HepG2 (cell line): ENCODE measurements around the gene AATF. TPM values are rescaled to one million over a fixed set of nuclear protein-coding genes. Genes with fewer than 3 reads are reported as not detected.

Experiments
- ATAC-seq: fragments of 200-7000 bp; cut with Tn5 transposase; 3 replicates; pipeline ENCODE4 v1.9.1; 2020; ENCODE audit warnings: mild to moderate bottlenecking, moderate library complexity
- BruUV-seq: library from RNA; stranded (reverse); fragments of 400-500 nt; replicated peaks from 2 replicates; lab custom pipeline; 2021; lab: Mats Ljungman, UMichigan
- CTCF ChIA-PET: fragments of 300-600 bp; formaldehyde crosslinking; extraction: SDS; loops from one replicate; lab custom pipeline; 2021; ENCODE audit warnings: low total read pairs, inconsistent platforms, low intra/inter-chr PET ratio; lab: Yijun Ruan, JAX
- POLR2A ChIA-PET: fragments of 350-600 bp; sonication (Branson Sonifier 250); formaldehyde crosslinking; loops from one replicate; lab custom pipeline; 2020; ENCODE audit warnings: antibody characterized with exemption, inconsistent platforms; lab: Yijun Ruan, JAX
- DNase-seq: peaks from one replicate; pipeline ENCODE4 v3.0.0-alpha.2; 2015; ENCODE audit warnings: low spot score
- FAIRE-seq: peaks from 3 replicates; lab custom pipeline; 2011; peaks lifted over from hg19 to GRCh38; lab: Jason Lieb, UNC
- H2AFZ ChIP-seq: one replicate; pipeline ENCODE4 v1.6.1; 2011; ENCODE audit warnings: low read length, inconsistent platforms
- H3K27ac ChIP-seq: fragments of 300-600 bp; 3 replicates; pipeline ENCODE4 v1.8.0; 2011; ENCODE audit warnings: mixed run types, mild to moderate bottlenecking, mixed read lengths, low read length, inconsistent platforms; ENCODE audit not compliant: insufficient read depth; ENCODE audit errors: extremely low read length
- H3K27me3 ChIP-seq, 2 experiments: fragments of 200-600 bp in 1 of 2; 2 replicates in 1 of 2; 3 replicates in 1 of 2; pipeline versions ENCODE4 v1.6.0 to v1.8.0; 2011; ENCODE audit warnings: low read length in 2 of 2, mild to moderate bottlenecking in 2 of 2, moderate library complexity in 2 of 2, inconsistent platforms in 1 of 2; ENCODE audit not compliant: insufficient read depth in 2 of 2, control insufficient read depth in 1 of 2
- H3K36me3 ChIP-seq, 2 experiments: fragments of 200-600 bp in 1 of 2; replicated peaks in 1 of 2; 2 replicates in 1 of 2; 3 replicates in 1 of 2; pipeline versions ENCODE4 v1.5.1 to v1.8.0; 2011; ENCODE audit warnings: low read length in 2 of 2, inconsistent platforms in 1 of 2; ENCODE audit not compliant: insufficient read depth in 2 of 2, control insufficient read depth in 1 of 2
- H3K4me1 ChIP-seq: 2 replicates; pipeline ENCODE4 v1.5.1; 2012; ENCODE audit warnings: low read length, inconsistent platforms; ENCODE audit not compliant: insufficient read depth
- H3K4me2 ChIP-seq: 2 replicates; pipeline ENCODE4 v1.6.0; 2011; ENCODE audit warnings: low read depth, low read length, inconsistent platforms
- H3K4me3 ChIP-seq, 3 experiments: fragments of 200-600 bp in 1 of 3; sonication (generic), shearing (Covaris generic) in 1 of 3; replicated peaks in 1 of 3; 2 replicates each; pipeline ENCODE4 v1.5.1; 2011 to 2016; ENCODE audit warnings: low read length in 3 of 3, inconsistent platforms in 2 of 3, low read depth in 2 of 3, mild to moderate bottlenecking in 2 of 3, control low read depth in 1 of 3, mixed read lengths in 1 of 3; ENCODE audit not compliant: insufficient read depth in 1 of 3
- H3K79me2 ChIP-seq: one replicate; pipeline ENCODE4 v1.6.1; 2011; ENCODE audit warnings: low read length, inconsistent platforms; ENCODE audit not compliant: insufficient read depth
- H3K9ac ChIP-seq: 2 replicates; pipeline ENCODE4 v1.6.0; 2011; ENCODE audit warnings: mild to moderate bottlenecking, low read depth, low read length, inconsistent platforms; ENCODE audit not compliant: insufficient read depth
- H3K9me3 ChIP-seq: 2 replicates; pipeline ENCODE4 v1.5.1; 2012; ENCODE audit warnings: mild to moderate bottlenecking, low read length
- H4K20me1 ChIP-seq: 2 replicates; pipeline ENCODE4 v1.6.0; 2011; ENCODE audit warnings: inconsistent platforms, mild to moderate bottlenecking, low read length, moderate library complexity; ENCODE audit not compliant: insufficient read depth
- RELA ChIP-seq: sonication (generic); formaldehyde crosslinking; IDR thresholded peaks from 2 replicates; pipeline ENCODE4 v1.4.0; 2020; ENCODE audit warnings: missing genetic modification reagents
- SKIL ChIP-seq: sonication (generic); formaldehyde crosslinking; IDR thresholded peaks from 2 replicates; pipeline ENCODE4 v1.8.0; 2022; ENCODE audit warnings: missing genetic modification reagents, mild to moderate bottlenecking, moderate library complexity, borderline replicate concordance
- TBX2 ChIP-seq: sonication (generic); formaldehyde crosslinking; IDR thresholded peaks from 2 replicates; pipeline ENCODE4 v1.5.0; 2020; ENCODE audit warnings: missing genetic modification reagents, mild to moderate bottlenecking, borderline replicate concordance
- TOPORS ChIP-seq: sonication (generic); formaldehyde crosslinking; IDR thresholded peaks from 2 replicates; pipeline ENCODE4 v1.8.0; 2023; ENCODE audit warnings: mild to moderate bottlenecking, missing genetic modification reagents
- ZNF556 ChIP-seq: sonication (generic); formaldehyde crosslinking; IDR thresholded peaks from 2 replicates; pipeline ENCODE4 v1.4.0; 2020; ENCODE audit warnings: mild to moderate bottlenecking, missing genetic modification reagents, borderline replicate concordance
- ZNF746 ChIP-seq: sonication (generic); formaldehyde crosslinking; IDR thresholded peaks from 2 replicates; pipeline ENCODE4 v1.8.0; 2022; ENCODE audit warnings: mild to moderate bottlenecking, missing genetic modification reagents
- WGBS: methylation state at CpG from one replicate; pipeline ENCODE4 v1.1.6; 2017; ENCODE audit warnings: low lambda C conversion rate; 5-methylcytosine and 5-hydroxymethylcytosine counted together
- in situ Hi-C: cut with HindIII; loops from 2 replicates; pipeline ENCODE4 v1.10.0; 2017; ENCODE audit warnings: low pct_unique_long_range_greater_than_20kb; ENCODE audit not compliant: extremely low pct_ligation_motif_present
- intact Hi-C: fragments of 100-400 bp; cut with micrococcal nuclease; formaldehyde crosslinking; loops from one replicate; pipeline ENCODE4 v1.10.0; 2022; ENCODE audit not compliant: unreplicated experiment
- polyA plus RNA-seq, 8 experiments: library from polyadenylated mRNA; depleted of rRNA in 3 of 8; stranded (reverse) in 7 of 8; unstranded in 1 of 8; fragments of >200 nt; fragmentation: Illumina TruSeq in 4 of 8; extraction: Trizol in 4 of 8; gene quantifications; 2 replicates each; pipeline versions ENCODE4 v1.2.1 to v1.2.3, GENCODE V29; 2011 to 2016; ENCODE audit warnings: low read depth in 4 of 8, missing spikeins in 1 of 8, mixed read lengths in 1 of 8; ENCODE audit not compliant: insufficient read depth in 1 of 8
- total RNA-seq, 5 experiments: library from RNA; depleted of rRNA; stranded (reverse); fragments of >200 nt; fragmentation: Illumina TruSeq; extraction: Trizol; gene quantifications; 2 replicates each; pipeline ENCODE4 v1.2.3, GENCODE V29; 2016; ENCODE audit warnings: low read depth in 1 of 5
- TF ChIP-seq, protein P1 (sequence below): sonication (generic); formaldehyde crosslinking; IDR thresholded peaks from 2 replicates; pipeline ENCODE4 v1.4.0; 2020; ENCODE audit warnings: low read depth, missing genetic modification reagents
- TF ChIP-seq, protein P2 (sequence below): IDR thresholded peaks from 2 replicates; pipeline ENCODE4 v1.6.1; 2016; ENCODE audit warnings: mild to moderate bottlenecking
- TF ChIP-seq, protein P3 (sequence below): sonication (generic); formaldehyde crosslinking; IDR thresholded peaks from 2 replicates; pipeline ENCODE4 v1.5.0; 2020; ENCODE audit warnings: mild to moderate bottlenecking, missing genetic modification reagents, borderline replicate concordance

AATF gene
- total and polyA plus RNA-seq, 2 of the 13 experiments (the other 11 are each of a cell fraction or from before 2014, with no cell fraction given), result 9.1 to 53.3 TPM

DNA sequence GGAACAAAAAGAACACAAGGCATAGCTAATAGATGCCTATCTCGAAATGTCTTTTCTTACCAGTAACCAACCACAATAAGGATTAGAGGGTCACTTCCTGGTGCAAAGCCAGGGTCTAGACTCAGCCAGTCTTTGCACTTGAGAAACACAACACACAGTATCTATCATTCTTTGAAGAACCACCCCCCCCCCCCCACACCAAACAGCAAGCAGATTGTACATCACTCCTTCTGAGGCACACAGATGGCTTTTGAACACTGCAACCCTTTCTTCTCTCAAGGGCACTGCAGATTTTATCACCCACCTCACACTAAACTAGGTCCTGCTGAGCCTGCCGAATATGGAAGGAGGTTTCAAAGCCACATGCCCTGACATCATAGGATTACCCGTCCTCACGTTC, 145.6 kb downstream of the AATF start (continued):
- TF ChIP-seq, protein P1, sequence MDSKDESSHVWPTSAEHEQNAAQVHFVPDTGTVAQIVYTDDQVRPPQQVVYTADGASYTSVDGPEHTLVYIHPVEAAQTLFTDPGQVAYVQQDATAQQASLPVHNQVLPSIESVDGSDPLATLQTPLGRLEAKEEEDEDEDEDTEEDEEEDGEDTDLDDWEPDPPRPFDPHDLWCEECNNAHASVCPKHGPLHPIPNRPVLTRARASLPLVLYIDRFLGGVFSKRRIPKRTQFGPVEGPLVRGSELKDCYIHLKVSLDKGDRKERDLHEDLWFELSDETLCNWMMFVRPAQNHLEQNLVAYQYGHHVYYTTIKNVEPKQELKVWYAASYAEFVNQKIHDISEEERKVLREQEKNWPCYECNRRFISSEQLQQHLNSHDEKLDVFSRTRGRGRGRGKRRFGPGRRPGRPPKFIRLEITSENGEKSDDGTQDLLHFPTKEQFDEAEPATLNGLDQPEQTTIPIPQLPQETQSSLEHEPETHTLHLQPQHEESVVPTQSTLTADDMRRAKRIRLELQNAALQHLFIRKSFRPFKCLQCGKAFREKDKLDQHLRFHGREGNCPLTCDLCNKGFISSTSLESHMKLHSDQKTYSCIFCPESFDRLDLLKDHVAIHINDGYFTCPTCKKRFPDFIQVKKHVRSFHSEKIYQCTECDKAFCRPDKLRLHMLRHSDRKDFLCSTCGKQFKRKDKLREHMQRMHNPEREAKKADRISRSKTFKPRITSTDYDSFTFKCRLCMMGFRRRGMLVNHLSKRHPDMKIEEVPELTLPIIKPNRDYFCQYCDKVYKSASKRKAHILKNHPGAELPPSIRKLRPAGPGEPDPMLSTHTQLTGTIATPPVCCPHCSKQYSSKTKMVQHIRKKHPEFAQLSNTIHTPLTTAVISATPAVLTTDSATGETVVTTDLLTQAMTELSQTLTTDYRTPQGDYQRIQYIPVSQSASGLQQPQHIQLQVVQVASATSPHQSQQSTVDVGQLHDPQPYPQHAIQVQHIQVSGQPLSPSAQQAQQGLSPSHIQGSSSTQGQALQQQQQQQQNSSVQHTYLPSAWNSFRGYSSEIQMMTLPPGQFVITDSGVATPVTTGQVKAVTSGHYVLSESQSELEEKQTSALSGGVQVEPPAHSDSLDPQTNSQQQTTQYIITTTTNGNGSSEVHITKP (CRISPR knock-in tag), result no peak
- TF ChIP-seq SKIL, result no peak
- TF ChIP-seq ZNF556 (CRISPR knock-in tag), result no peak
- TF ChIP-seq, all 625 proteins: peak for 0

DNA sequence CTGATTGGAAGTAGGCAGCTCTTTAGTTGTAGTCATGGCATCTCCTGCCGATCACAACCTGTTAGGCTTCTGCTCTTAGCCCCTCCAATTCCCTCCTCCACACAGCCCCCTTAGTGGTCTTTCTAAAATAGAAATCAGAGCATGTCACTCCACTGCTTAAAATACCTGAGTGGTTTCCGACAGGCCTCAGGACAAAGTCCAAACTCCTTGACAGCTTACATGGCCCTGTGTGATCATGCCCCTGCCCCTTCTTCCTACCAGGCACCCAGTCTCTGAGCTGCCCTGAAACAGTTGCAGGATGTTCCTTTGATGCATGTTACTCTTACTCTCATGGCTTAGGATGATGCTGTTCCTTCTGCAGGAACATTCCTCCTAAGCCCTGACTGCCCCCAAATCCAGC, 147.3 kb downstream of the AATF start:
- Histone ChIP-seq H3K9me3 (no peaks in the 10 kb centered on the region), H3K9ac (no peak overlapping the region), H3K4me3 (no peak overlapping the region), H3K79me2 (no peaks in the 10 kb centered on the region), H3K36me3 (peaks cover 35 to 83% of the 10 kb centered on the region in 2 experiments), H4K20me1 (no peaks in the 10 kb centered on the region), H3K27me3 (no peaks in the 10 kb centered on the region), H3K4me2 (no peak overlapping the region), H3K27ac (no peak overlapping the region), H2AFZ (no peak overlapping the region), H3K4me1 (no peaks in the 10 kb centered on the region)
- in situ Hi-C loops (no loop called here), intact Hi-C loops (no loop called here)
- TF ChIP-seq RELA (CRISPR knock-in tag) (no peak), TOPORS (CRISPR knock-in tag) (no peak), ZNF746 (CRISPR knock-in tag) (no peak), TBX2 (no peak)
- TF ChIP-seq, protein P2, sequence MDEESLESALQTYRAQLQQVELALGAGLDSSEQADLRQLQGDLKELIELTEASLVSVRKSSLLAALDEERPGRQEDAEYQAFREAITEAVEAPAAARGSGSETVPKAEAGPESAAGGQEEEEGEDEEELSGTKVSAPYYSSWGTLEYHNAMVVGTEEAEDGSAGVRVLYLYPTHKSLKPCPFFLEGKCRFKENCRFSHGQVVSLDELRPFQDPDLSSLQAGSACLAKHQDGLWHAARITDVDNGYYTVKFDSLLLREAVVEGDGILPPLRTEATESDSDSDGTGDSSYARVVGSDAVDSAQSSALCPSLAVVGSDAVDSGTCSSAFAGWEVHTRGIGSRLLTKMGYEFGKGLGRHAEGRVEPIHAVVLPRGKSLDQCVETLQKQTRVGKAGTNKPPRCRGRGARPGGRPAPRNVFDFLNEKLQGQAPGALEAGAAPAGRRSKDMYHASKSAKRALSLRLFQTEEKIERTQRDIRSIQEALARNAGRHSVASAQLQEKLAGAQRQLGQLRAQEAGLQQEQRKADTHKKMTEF, result no peak
- TF ChIP-seq, protein P3, sequence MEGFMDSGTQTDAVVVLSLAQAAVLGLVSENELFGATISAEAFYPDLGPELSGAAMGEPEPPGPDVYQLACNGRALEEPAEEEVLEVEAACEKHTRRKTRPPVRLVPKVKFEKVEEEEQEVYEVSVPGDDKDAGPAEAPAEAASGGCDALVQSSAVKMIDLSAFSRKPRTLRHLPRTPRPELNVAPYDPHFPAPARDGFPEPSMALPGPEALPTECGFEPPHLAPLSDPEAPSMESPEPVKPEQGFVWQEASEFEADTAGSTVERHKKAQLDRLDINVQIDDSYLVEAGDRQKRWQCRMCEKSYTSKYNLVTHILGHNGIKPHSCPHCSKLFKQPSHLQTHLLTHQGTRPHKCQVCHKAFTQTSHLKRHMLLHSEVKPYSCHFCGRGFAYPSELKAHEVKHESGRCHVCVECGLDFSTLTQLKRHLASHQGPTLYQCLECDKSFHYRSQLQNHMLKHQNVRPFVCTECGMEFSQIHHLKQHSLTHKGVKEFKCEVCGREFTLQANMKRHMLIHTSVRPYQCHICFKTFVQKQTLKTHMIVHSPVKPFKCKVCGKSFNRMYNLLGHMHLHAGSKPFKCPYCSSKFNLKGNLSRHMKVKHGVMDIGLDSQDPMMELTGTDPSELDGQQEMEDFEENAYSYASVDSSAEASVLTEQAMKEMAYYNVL, result no peak
- BruUV-seq, result no TSS peak
- ChIA-PET POLR2A (no interaction called here), CTCF (no interaction called here)
- 100% methylated on average over 2 of the region's 2 CpGs for WGBS
- no peak for DNase-seq
- no peak for FAIRE-seq
- ATAC-seq, result no peak
